Immature natural killer cell (primary cell): ENCODE measurements around the gene FAM110D. TPM values are rescaled to one million over a fixed set of nuclear protein-coding genes. Genes with fewer than 3 reads are reported as not detected.

ENCODE experiments used
- DNase-seq, 3 donors: peaks; one replicate each; pipeline ENCODE4 v3.0.0; 2022; ENCODE audit warnings: mixed read lengths in 1 of 3
- H3K27ac Mint-ChIP-seq, 6 donors: one replicate each; pipeline ENCODE4 v1.8.0; 2020; ENCODE audit warnings: mixed read lengths in 6 of 6, mild to moderate bottlenecking in 5 of 6, inconsistent platforms in 4 of 6, moderate library complexity in 3 of 6
- H3K27me3 Mint-ChIP-seq, 3 donors: one replicate each; pipeline ENCODE4 v1.8.0; 2020 to 2021; ENCODE audit warnings: low read depth in 3 of 3, mild to moderate bottlenecking in 3 of 3, mixed read lengths in 3 of 3, moderate library complexity in 3 of 3, inconsistent platforms in 1 of 3
- H3K36me3 Mint-ChIP-seq, 3 donors: one replicate each; pipeline ENCODE4 v1.8.0; 2020; ENCODE audit warnings: mixed read lengths in 3 of 3, inconsistent platforms in 2 of 3, mild to moderate bottlenecking in 2 of 3
- H3K4me1 Mint-ChIP-seq, 2 donors: one replicate each; pipeline ENCODE4 v1.8.0; 2020; ENCODE audit warnings: inconsistent platforms in 2 of 2, mild to moderate bottlenecking in 2 of 2, mixed read lengths in 2 of 2, moderate library complexity in 1 of 2
- H3K4me3 Mint-ChIP-seq, 5 donors: one replicate each; pipeline ENCODE4 v1.8.0; 2020; ENCODE audit warnings: mild to moderate bottlenecking in 5 of 5, mixed read lengths in 5 of 5, inconsistent platforms in 3 of 5, moderate library complexity in 3 of 5
- H3K9me3 Mint-ChIP-seq, 6 donors: one replicate each; pipeline ENCODE4 v1.8.0; 2020; ENCODE audit warnings: mild to moderate bottlenecking in 6 of 6, mixed read lengths in 6 of 6, inconsistent platforms in 4 of 6, moderate library complexity in 3 of 6
- polyA plus RNA-seq, 3 donors: library from polyadenylated mRNA; unstranded; fragments of 300-500 nt; fragmentation: Illumina TruSeq; gene quantifications; one replicate each; pipeline ENCODE4 v1.2.3, GENCODE V29; 2021

The FAM110D gene
- polyA plus RNA-seq = not detected

- Mint-ChIP-seq H3K27me3 (peaks cover 19 to 21% (median 21%) of the 10 kb centered on the region in 3 donors), H3K9me3 (peaks cover 0 to 2% (median 0%) of the 10 kb centered on the region in 6 donors), H3K36me3 (no peaks in the 10 kb centered on the region), H3K27ac (no peak within 1 kb of the TSS), H3K4me3 (no peak within 1 kb of the TSS), H3K4me1 (peaks cover 4 to 10% of the 10 kb centered on the region in 2 donors)
- no peak for DNase-seq
Observed at GRCh38 chr1:26158908-26159742, at the start of gene FAM110D. TSS of gene FAM110D (plus strand) at chr1:26159079. CDS start at chr1:26161292, 2,213 bp downstream.

GRCh38 chr1:26109229-26110164, 49.4 kb upstream of the FAM110D start:
- Mint-ChIP-seq H3K4me3 (peak overlapping the region; percentile 87 to 93 (median 90)), H3K36me3 (peaks cover 0 to 4% (median 3%) of the 10 kb centered on the region in 3 donors), H3K4me1 (peaks cover 16 to 23% of the 10 kb centered on the region in 2 donors), H3K9me3 (no peaks in the 10 kb centered on the region), H3K27me3 (peaks cover 2 to 20% (median 13%) of the 10 kb centered on the region in 3 donors), H3K27ac (peak overlapping the region in 5 of 6 donors; percentile 28 to 93 (median 85))
- DNase-seq = no peak

GRCh38 chr1:26110731-26111529, 47.9 kb upstream of the FAM110D start:
- H3K27ac Mint-ChIP-seq = peak overlapping the region; percentile 72 to 93 (median 84)
- peak; percentile 73 to 75 (median 74) for DNase-seq
- H3K36me3 Mint-ChIP-seq = peaks cover 0 to 9% (median 5%) of the 10 kb centered on the region in 3 donors
- peak overlapping the region; percentile 87 to 93 (median 90) for H3K4me3 Mint-ChIP-seq
- H3K9me3 Mint-ChIP-seq = no peaks in the 10 kb centered on the region
- H3K4me1 Mint-ChIP-seq = peaks cover 16 to 23% of the 10 kb centered on the region in 2 donors
- peaks cover 2 to 15% (median 13%) of the 10 kb centered on the region in 3 donors for H3K27me3 Mint-ChIP-seq

- Mint-ChIP-seq H3K27me3 (peaks cover 2 to 15% (median 13%) of the 10 kb centered on the region in 3 donors), H3K4me3 (peak within 1 kb of the TSS; percentile 92 to 94 (median 93)), H3K4me1 (peaks cover 16 to 23% of the 10 kb centered on the region in 2 donors), H3K36me3 (peaks cover 0 to 9% (median 5%) of the 10 kb centered on the region in 3 donors), H3K9me3 (no peaks in the 10 kb centered on the region), H3K27ac (peak within 1 kb of the TSS; percentile 84 to 94 (median 90))
- peak; percentile 90 to 93 (median 92) for DNase-seq
Observed at GRCh38 chr1:26111530-26112406, 47.1 kb upstream of the FAM110D start, which contains the start of gene PDIK1L. TSS of gene PDIK1L (plus strand) at chr1:26111824. CDS start at chr1:26114309, 2,485 bp downstream.

GRCh38 chr1:26112407-26112775, 46.5 kb upstream of the FAM110D start:
- peak overlapping the region; percentile 72 to 91 (median 86) for H3K27ac Mint-ChIP-seq
- peaks cover 2 to 11% (median 8%) of the 10 kb centered on the region in 3 donors for H3K36me3 Mint-ChIP-seq
- H3K9me3 Mint-ChIP-seq = no peaks in the 10 kb centered on the region
- H3K27me3 Mint-ChIP-seq = peaks cover 2 to 15% (median 13%) of the 10 kb centered on the region in 3 donors
- H3K4me3 Mint-ChIP-seq = peak overlapping the region; percentile 86 to 93 (median 90)
- DNase-seq = no peak
- H3K4me1 Mint-ChIP-seq = peaks cover 16 to 23% of the 10 kb centered on the region in 2 donors

- Mint-ChIP-seq H3K36me3 (peaks cover 15 to 20% (median 16%) of the 10 kb centered on the region in 3 donors), H3K4me1 (peaks cover 16 to 23% of the 10 kb centered on the region in 2 donors), H3K9me3 (no peaks in the 10 kb centered on the region), H3K4me3 (peak overlapping the region in 2 of 5 donors; percentile 11 to 42), H3K27ac (no peak overlapping the region), H3K27me3 (peaks cover 2 to 13% (median 10%) of the 10 kb centered on the region in 3 donors)
- no peak for DNase-seq
Observed at GRCh38 chr1:26114165-26114927, 44.5 kb upstream of the FAM110D start.

- no peak for DNase-seq
- Mint-ChIP-seq H3K36me3 (peaks cover 31 to 38% (median 36%) of the 10 kb centered on the region in 3 donors), H3K9me3 (no peaks in the 10 kb centered on the region), H3K4me3 (no peak overlapping the region), H3K27me3 (peaks cover 0 to 4% (median 0%) of the 10 kb centered on the region in 3 donors), H3K4me1 (no peaks in the 10 kb centered on the region), H3K27ac (no peak overlapping the region)
Observed at GRCh38 chr1:26119892-26120608, 38.8 kb upstream of the FAM110D start.

- peaks cover 3 to 11% (median 4%) of the 10 kb centered on the region in 3 donors for H3K27me3 Mint-ChIP-seq
- H3K27ac Mint-ChIP-seq = no peak overlapping the region
- H3K36me3 Mint-ChIP-seq = peaks cover 30 to 38% (median 36%) of the 10 kb centered on the region in 3 donors
- H3K4me1 Mint-ChIP-seq = peaks cover 14 to 17% of the 10 kb centered on the region in 2 donors
- H3K9me3 Mint-ChIP-seq = no peaks in the 10 kb centered on the region
- DNase-seq = no peak
- no peak overlapping the region for H3K4me3 Mint-ChIP-seq
Observed at GRCh38 chr1:26121854-26122773, 36.8 kb upstream of the FAM110D start.

- Mint-ChIP-seq H3K4me3 (no peak overlapping the region), H3K36me3 (peaks cover 23 to 30% (median 27%) of the 10 kb centered on the region in 3 donors), H3K4me1 (peaks cover 24 to 27% of the 10 kb centered on the region in 2 donors), H3K27me3 (peaks cover 4 to 15% (median 14%) of the 10 kb centered on the region in 3 donors), H3K27ac (no peak overlapping the region), H3K9me3 (no peaks in the 10 kb centered on the region)
- no peak for DNase-seq
Observed at GRCh38 chr1:26122988-26123973, 35.6 kb upstream of the FAM110D start.
